Neutrophil (primary cell): ENCODE results near the gene TAF11L6.
"Not testable (repeated sequence)": the region's sequence is repeated elsewhere in the genome, so short reads cannot be mapped to it uniquely, and the experiment has no call there.

Source experiments
- H3K27ac ChIP-seq: fragments of 200-600 bp; sonication (generic); 2 replicates; pipeline ENCODE4 v1.5.1; 2016; ENCODE audit warnings: mild to moderate bottlenecking, moderate library complexity
- H3K27me3 ChIP-seq: fragments of 200-600 bp; sonication (generic); 2 replicates; pipeline ENCODE4 v1.6.0; 2016; ENCODE audit warnings: mild to moderate bottlenecking
- H3K36me3 ChIP-seq: fragments of 200-600 bp; sonication (generic); 2 replicates; pipeline ENCODE4 v1.5.1; 2017
- H3K4me1 ChIP-seq, 2 experiments: fragments of 200-600 bp in 1 of 2; sonication (generic) in 1 of 2; 1 replicate in 1 of 2; 2 replicates in 1 of 2; pipeline versions ENCODE4 v1.5.1 to v1.6.1; 2013 to 2016; ENCODE audit warnings: low read depth in 1 of 2, low read length in 1 of 2, mild to moderate bottlenecking in 1 of 2, moderate library complexity in 1 of 2; ENCODE audit not compliant: control insufficient read depth in 1 of 2, insufficient read depth in 1 of 2
- H3K4me3 ChIP-seq, 2 experiments: fragments of 200-600 bp in 1 of 2; sonication (generic) in 1 of 2; 1 replicate in 1 of 2; 2 replicates in 1 of 2; pipeline ENCODE4 v1.5.1; 2013 to 2016; ENCODE audit warnings: low read depth in 1 of 2, low read length in 1 of 2, mild to moderate bottlenecking in 1 of 2, moderate library complexity in 1 of 2
- H3K9me3 ChIP-seq: fragments of 200-600 bp; sonication (generic); 2 replicates; pipeline ENCODE4 v1.5.1; 2016
- CTCF ChIP-seq: fragments of 200-600 bp; sonication (generic); IDR thresholded peaks from 2 replicates; pipeline ENCODE4 v1.5.1; 2016; ENCODE audit warnings: antibody characterized with exemption

Gene TAF11L6

GRCh38 chr5:17497446-17497845 is 31.0 kb upstream of the TAF11L6 start:
- no peak for TF ChIP-seq CTCF
- Histone ChIP-seq H3K36me3 (no peaks in the 10 kb centered on the region), H3K9me3 (no peaks in the 10 kb centered on the region), H3K27me3 (no peaks in the 10 kb centered on the region), H3K27ac (no peak overlapping the region), H3K4me3 (no peak overlapping the region), H3K4me1 (peaks cover 15 to 18% of the 10 kb centered on the region in 2 experiments)

- not testable (repeated sequence) for H3K4me3 ChIP-seq, H3K36me3 ChIP-seq, H3K27ac ChIP-seq, H3K9me3 ChIP-seq, H3K27me3 ChIP-seq
- peaks cover 15 to 18% of the 10 kb centered on the region in 2 experiments for H3K4me1 ChIP-seq
These were observed 30.5 kb upstream of the TAF11L6 start, which contains the start of gene TAF11L2 for GRCh38 chr5:17497931-17498330. TAF11L2 (plus strand) TSS chr5:17498231.

GRCh38 chr5:17511775-17512325 is 16.6 kb upstream of the TAF11L6 start:
- H3K27ac ChIP-seq, result no peak overlapping the region
- H3K36me3 ChIP-seq, result no peaks in the 10 kb centered on the region
- no peak for TF ChIP-seq CTCF
- H3K9me3 ChIP-seq, result no peaks in the 10 kb centered on the region
- H3K4me1 ChIP-seq, result no peaks in the 10 kb centered on the region
- no peaks in the 10 kb centered on the region for H3K27me3 ChIP-seq
- no peak overlapping the region for H3K4me3 ChIP-seq

- H3K27me3 ChIP-seq, H3K36me3 ChIP-seq, H3K9me3 ChIP-seq, H3K4me3 ChIP-seq, H3K27ac ChIP-seq, H3K4me1 ChIP-seq: not testable (repeated sequence)
These were observed 10.9 kb upstream of the TAF11L6 start for GRCh38 chr5:17517526-17517925.

- H3K9me3 ChIP-seq, result not testable (repeated sequence)
These were observed 10.4 kb upstream of the TAF11L6 start, which contains the start of gene TAF11L3 for GRCh38 chr5:17518067-17518466. TAF11L3 (plus strand) TSS chr5:17518367.

GRCh38 chr5:17519508-17519907 is 9.0 kb upstream of the TAF11L6 start:
- H3K36me3 ChIP-seq, H3K4me1 ChIP-seq, H3K27ac ChIP-seq, H3K9me3 ChIP-seq, H3K4me3 ChIP-seq, H3K27me3 ChIP-seq: not testable (repeated sequence)

More at GRCh38 chr5:17518067-17518466, 10.4 kb upstream of the TAF11L6 start, which contains the start of gene TAF11L3:
- not testable (repeated sequence) for H3K27me3 ChIP-seq, H3K4me3 ChIP-seq, H3K27ac ChIP-seq, H3K36me3 ChIP-seq, H3K4me1 ChIP-seq

- not testable (repeated sequence) for H3K36me3 ChIP-seq, H3K27me3 ChIP-seq, H3K4me3 ChIP-seq, H3K27ac ChIP-seq, H3K9me3 ChIP-seq, H3K4me1 ChIP-seq
These were observed 7.0 kb upstream of the TAF11L6 start, which contains the start of gene TAF11L4 for GRCh38 chr5:17521501-17521900. TAF11L4 (plus strand) TSS chr5:17521801.

- H3K4me1 ChIP-seq, H3K36me3 ChIP-seq, H3K9me3 ChIP-seq, H3K27me3 ChIP-seq, H3K4me3 ChIP-seq, H3K27ac ChIP-seq: not testable (repeated sequence)
These were observed 3.5 kb upstream of the TAF11L6 start, which contains the start of gene TAF11L5 for GRCh38 chr5:17524935-17525334. TAF11L5 (plus strand) TSS chr5:17525235.

GRCh38 chr5:17526504-17526903 is 2.0 kb upstream of the TAF11L6 start:
- H3K9me3 ChIP-seq, H3K27me3 ChIP-seq, H3K27ac ChIP-seq, H3K4me3 ChIP-seq, H3K36me3 ChIP-seq, H3K4me1 ChIP-seq: not testable (repeated sequence)
